HEK293 (cell line): ENCODE results near the gene PLEKHD1.

ENCODE experiments used
- CTCF ChIA-PET: fragments of 350-600 bp; formaldehyde crosslinking; extraction: SDS; loops from one replicate; lab custom pipeline; 2021; ENCODE audit warnings: antibody characterized with exemption; lab: Yijun Ruan, JAX
- POLR2A ChIA-PET: fragments of 300-600 bp; formaldehyde crosslinking; extraction: SDS; loops from one replicate; lab custom pipeline; 2020; ENCODE audit warnings: antibody characterized with exemption, inconsistent platforms; lab: Yijun Ruan, JAX
- H3K27ac ChIP-seq: fragments of 200-500 bp; sonication (Bioruptor generic); 2 replicates; pipeline ENCODE4 v1.5.1; 2014; ENCODE audit warnings: low read depth, low read length, control low read depth, inconsistent platforms; ENCODE audit errors: extremely low read depth
- H3K36me3 ChIP-seq, 2 experiments: fragments of 200-500 bp in 1 of 2; sonication (Bioruptor generic) in 1 of 2; 1 replicate in 1 of 2; 2 replicates in 1 of 2; pipeline ENCODE4 v1.5.1; 2014 to 2017; ENCODE audit warnings: inconsistent platforms in 2 of 2, low read length in 2 of 2; ENCODE audit not compliant: control insufficient read depth in 2 of 2, insufficient read depth in 1 of 2
- H3K4me1 ChIP-seq: fragments of 200-500 bp; sonication (Bioruptor generic); 2 replicates; pipeline ENCODE4 v1.5.1; 2014; ENCODE audit warnings: mild to moderate bottlenecking, low read length, inconsistent platforms; ENCODE audit not compliant: control insufficient read depth, insufficient read depth
- H3K4me3 ChIP-seq: 2 replicates; pipeline ENCODE4 v1.5.1; 2011; ENCODE audit warnings: low read depth, mild to moderate bottlenecking, control low read depth, low read length, moderate library complexity
- H3K9me3 ChIP-seq: fragments of 200-500 bp; sonication (Bioruptor generic); 2 replicates; pipeline ENCODE4 v1.5.1; 2014; ENCODE audit warnings: low read depth, low read length, inconsistent platforms; ENCODE audit not compliant: control insufficient read depth, insufficient read depth
- HOXC10 ChIP-seq: sonication (generic); formaldehyde crosslinking; IDR thresholded peaks from 2 replicates; pipeline ENCODE4 v1.8.1; 2023; ENCODE audit warnings: mild to moderate bottlenecking, missing genetic modification reagents
- REPIN1 ChIP-seq: fragments of 450-650 bp; formaldehyde crosslinking; IDR thresholded peaks from 2 replicates; pipeline ENCODE4 v1.5.1; 2017; ENCODE audit warnings: missing biosample characterization, missing genetic modification characterization, low read depth
- SP2 ChIP-seq: fragments of 450-650 bp; formaldehyde crosslinking; IDR thresholded peaks from 2 replicates; pipeline ENCODE4 v1.5.1; 2016; ENCODE audit warnings: missing biosample characterization, missing genetic modification characterization
- ZIC2 ChIP-seq: fragments of 450-650 bp; formaldehyde crosslinking; IDR thresholded peaks from 2 replicates; pipeline ENCODE4 v1.5.1; 2016; ENCODE audit warnings: missing biosample characterization, missing genetic modification characterization
- ZNF223 ChIP-seq: fragments of 450-650 bp; formaldehyde crosslinking; IDR thresholded peaks from 2 replicates; pipeline ENCODE4 v1.5.1; 2016; ENCODE audit warnings: missing biosample characterization, missing genetic modification characterization
- ZNF354C ChIP-seq: fragments of 450-650 bp; formaldehyde crosslinking; IDR thresholded peaks from 2 replicates; pipeline ENCODE4 v1.5.1; 2016; ENCODE audit warnings: missing biosample characterization, missing genetic modification characterization, low read depth, borderline replicate concordance
- ZNF426 ChIP-seq: fragments of 450-650 bp; formaldehyde crosslinking; IDR thresholded peaks from 2 replicates; pipeline ENCODE4 v1.5.1; 2017; ENCODE audit warnings: missing biosample characterization, missing genetic modification characterization, mild to moderate bottlenecking, inconsistent platforms, moderate library complexity
- ZNF510 ChIP-seq: fragments of 450-650 bp; formaldehyde crosslinking; IDR thresholded peaks from 2 replicates; pipeline ENCODE4 v1.5.1; 2018; ENCODE audit warnings: mild to moderate bottlenecking, missing genetic modification characterization, missing biosample characterization; ENCODE audit not compliant: insufficient replicate concordance
- ZNF558 ChIP-seq: fragments of 450-650 bp; formaldehyde crosslinking; IDR thresholded peaks from 2 replicates; pipeline ENCODE4 v1.5.1; 2016; ENCODE audit warnings: missing biosample characterization, missing genetic modification characterization
- ZNF585B ChIP-seq: fragments of 450-650 bp; formaldehyde crosslinking; IDR thresholded peaks from 2 replicates; pipeline ENCODE4 v1.5.1; 2016; ENCODE audit warnings: missing biosample characterization, missing genetic modification characterization
- ZNF670 ChIP-seq: fragments of 450-650 bp; formaldehyde crosslinking; IDR thresholded peaks from 2 replicates; pipeline ENCODE4 v1.5.1; 2016; ENCODE audit warnings: missing biosample characterization, missing genetic modification characterization, low read depth
- ZNF747 ChIP-seq: fragments of 450-650 bp; formaldehyde crosslinking; IDR thresholded peaks from 2 replicates; pipeline ENCODE4 v1.5.1; 2016; ENCODE audit warnings: missing biosample characterization, missing genetic modification characterization
- ZNF76 ChIP-seq: fragments of 450-650 bp; formaldehyde crosslinking; IDR thresholded peaks from 2 replicates; pipeline ENCODE4; 2016; ENCODE audit warnings: low read depth, missing biosample characterization, missing genetic modification characterization, borderline replicate concordance
- ZXDB ChIP-seq: fragments of 450-650 bp; formaldehyde crosslinking; IDR thresholded peaks from 2 replicates; pipeline ENCODE4 v1.5.1; 2016; ENCODE audit warnings: missing biosample characterization, missing genetic modification characterization
- TF ChIP-seq, protein P1 (sequence below): fragments of 450-650 bp; formaldehyde crosslinking; IDR thresholded peaks from 2 replicates; pipeline ENCODE4 v1.5.1; 2016; ENCODE audit warnings: missing biosample characterization, missing genetic modification characterization
- TF ChIP-seq, protein P2 (sequence below): fragments of 450-650 bp; formaldehyde crosslinking; IDR thresholded peaks from 2 replicates; pipeline ENCODE4 v1.5.1; 2016; ENCODE audit warnings: missing biosample characterization, missing genetic modification characterization, borderline replicate concordance
- TF ChIP-seq, protein P3 (sequence below): fragments of 450-650 bp; IDR thresholded peaks from 2 replicates; pipeline ENCODE4 v1.5.1; 2018; ENCODE audit warnings: missing biosample characterization, missing genetic modification characterization
- TF ChIP-seq, protein P4 (sequence below): IDR thresholded peaks from 2 replicates; pipeline ENCODE4 v1.6.1; 2011; ENCODE audit warnings: mild to moderate bottlenecking, low read depth, low read length, borderline replicate concordance
- TF ChIP-seq, protein P5 (sequence below): fragments of 450-650 bp; formaldehyde crosslinking; optimal IDR thresholded peaks from 2 replicates; pipeline ENCODE3; 2016; ENCODE audit warnings: missing biosample characterization, mild to moderate bottlenecking, missing genetic modification characterization
- TF ChIP-seq, protein P6 (sequence below): fragments of 450-650 bp; formaldehyde crosslinking; IDR thresholded peaks from 2 replicates; pipeline ENCODE4 v1.5.1; 2016; ENCODE audit warnings: missing biosample characterization, missing genetic modification characterization

The PLEKHD1 gene

DNA sequence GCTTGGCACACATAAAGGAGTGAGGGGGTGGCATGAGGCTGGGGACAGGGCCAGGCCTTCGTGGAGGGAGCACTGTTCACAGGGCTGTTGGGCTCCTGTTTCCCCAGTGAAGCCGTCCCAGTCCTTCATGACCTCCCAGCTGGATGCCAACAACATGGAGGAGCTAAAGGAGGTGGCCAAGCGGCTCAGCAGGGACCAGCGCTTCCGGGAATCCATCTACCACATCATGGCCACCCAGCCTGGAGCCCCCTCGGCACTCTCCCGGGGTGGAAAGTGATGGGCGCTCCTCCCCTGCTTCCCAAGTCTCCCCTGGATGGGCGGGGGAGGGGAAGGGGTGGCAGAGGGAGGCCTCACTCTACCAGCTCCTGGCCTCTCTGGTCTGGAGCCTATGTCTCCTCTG lies 43.6 kb downstream of the PLEKHD1 start:
- ChIA-PET CTCF (no interaction called here), POLR2A (no interaction called here)
- no peaks in the 10 kb centered on the region for H3K9me3 ChIP-seq
- no peak overlapping the region for H3K27ac ChIP-seq
- no peak overlapping the region for H3K4me3 ChIP-seq
- no peaks in the 10 kb centered on the region for H3K4me1 ChIP-seq
- H3K36me3 ChIP-seq: no peaks in the 10 kb centered on the region
- TF ChIP-seq, protein P1, sequence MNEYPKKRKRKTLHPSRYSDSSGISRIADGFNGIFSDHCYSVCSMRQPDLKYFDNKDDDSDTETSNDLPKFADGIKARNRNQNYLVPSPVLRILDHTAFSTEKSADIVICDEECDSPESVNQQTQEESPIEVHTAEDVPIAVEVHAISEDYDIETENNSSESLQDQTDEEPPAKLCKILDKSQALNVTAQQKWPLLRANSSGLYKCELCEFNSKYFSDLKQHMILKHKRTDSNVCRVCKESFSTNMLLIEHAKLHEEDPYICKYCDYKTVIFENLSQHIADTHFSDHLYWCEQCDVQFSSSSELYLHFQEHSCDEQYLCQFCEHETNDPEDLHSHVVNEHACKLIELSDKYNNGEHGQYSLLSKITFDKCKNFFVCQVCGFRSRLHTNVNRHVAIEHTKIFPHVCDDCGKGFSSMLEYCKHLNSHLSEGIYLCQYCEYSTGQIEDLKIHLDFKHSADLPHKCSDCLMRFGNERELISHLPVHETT (tag by site-specific recombination): no peak
- TF ChIP-seq ZNF354C (tag by site-specific recombination) (no peak), ZNF426 (no peak), ZXDB (no peak), ZNF585B (tag by site-specific recombination) (no peak), ZNF510 (no peak), REPIN1 (tag by site-specific recombination) (no peak)
- TF ChIP-seq, protein P2, sequence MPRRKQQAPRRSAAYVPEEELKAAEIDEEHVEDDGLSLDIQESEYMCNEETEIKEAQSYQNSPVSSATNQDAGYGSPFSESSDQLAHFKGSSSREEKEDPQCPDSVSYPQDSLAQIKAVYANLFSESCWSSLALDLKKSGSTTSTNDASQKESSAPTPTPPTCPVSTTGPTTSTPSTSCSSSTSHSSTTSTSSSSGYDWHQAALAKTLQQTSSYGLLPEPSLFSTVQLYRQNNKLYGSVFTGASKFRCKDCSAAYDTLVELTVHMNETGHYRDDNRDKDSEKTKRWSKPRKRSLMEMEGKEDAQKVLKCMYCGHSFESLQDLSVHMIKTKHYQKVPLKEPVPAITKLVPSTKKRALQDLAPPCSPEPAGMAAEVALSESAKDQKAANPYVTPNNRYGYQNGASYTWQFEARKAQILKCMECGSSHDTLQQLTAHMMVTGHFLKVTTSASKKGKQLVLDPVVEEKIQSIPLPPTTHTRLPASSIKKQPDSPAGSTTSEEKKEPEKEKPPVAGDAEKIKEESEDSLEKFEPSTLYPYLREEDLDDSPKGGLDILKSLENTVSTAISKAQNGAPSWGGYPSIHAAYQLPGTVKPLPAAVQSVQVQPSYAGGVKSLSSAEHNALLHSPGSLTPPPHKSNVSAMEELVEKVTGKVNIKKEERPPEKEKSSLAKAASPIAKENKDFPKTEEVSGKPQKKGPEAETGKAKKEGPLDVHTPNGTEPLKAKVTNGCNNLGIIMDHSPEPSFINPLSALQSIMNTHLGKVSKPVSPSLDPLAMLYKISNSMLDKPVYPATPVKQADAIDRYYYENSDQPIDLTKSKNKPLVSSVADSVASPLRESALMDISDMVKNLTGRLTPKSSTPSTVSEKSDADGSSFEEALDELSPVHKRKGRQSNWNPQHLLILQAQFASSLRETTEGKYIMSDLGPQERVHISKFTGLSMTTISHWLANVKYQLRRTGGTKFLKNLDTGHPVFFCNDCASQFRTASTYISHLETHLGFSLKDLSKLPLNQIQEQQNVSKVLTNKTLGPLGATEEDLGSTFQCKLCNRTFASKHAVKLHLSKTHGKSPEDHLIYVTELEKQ (tag by site-specific recombination): no peak
- TF ChIP-seq, protein P3, sequence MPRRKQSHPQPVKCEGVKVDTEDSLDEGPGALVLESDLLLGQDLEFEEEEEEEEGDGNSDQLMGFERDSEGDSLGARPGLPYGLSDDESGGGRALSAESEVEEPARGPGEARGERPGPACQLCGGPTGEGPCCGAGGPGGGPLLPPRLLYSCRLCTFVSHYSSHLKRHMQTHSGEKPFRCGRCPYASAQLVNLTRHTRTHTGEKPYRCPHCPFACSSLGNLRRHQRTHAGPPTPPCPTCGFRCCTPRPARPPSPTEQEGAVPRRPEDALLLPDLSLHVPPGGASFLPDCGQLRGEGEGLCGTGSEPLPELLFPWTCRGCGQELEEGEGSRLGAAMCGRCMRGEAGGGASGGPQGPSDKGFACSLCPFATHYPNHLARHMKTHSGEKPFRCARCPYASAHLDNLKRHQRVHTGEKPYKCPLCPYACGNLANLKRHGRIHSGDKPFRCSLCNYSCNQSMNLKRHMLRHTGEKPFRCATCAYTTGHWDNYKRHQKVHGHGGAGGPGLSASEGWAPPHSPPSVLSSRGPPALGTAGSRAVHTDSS (tag by site-specific recombination): no peak
- TF ChIP-seq, protein P4, sequence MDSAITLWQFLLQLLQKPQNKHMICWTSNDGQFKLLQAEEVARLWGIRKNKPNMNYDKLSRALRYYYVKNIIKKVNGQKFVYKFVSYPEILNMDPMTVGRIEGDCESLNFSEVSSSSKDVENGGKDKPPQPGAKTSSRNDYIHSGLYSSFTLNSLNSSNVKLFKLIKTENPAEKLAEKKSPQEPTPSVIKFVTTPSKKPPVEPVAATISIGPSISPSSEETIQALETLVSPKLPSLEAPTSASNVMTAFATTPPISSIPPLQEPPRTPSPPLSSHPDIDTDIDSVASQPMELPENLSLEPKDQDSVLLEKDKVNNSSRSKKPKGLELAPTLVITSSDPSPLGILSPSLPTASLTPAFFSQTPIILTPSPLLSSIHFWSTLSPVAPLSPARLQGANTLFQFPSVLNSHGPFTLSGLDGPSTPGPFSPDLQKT: no peak

DNA sequence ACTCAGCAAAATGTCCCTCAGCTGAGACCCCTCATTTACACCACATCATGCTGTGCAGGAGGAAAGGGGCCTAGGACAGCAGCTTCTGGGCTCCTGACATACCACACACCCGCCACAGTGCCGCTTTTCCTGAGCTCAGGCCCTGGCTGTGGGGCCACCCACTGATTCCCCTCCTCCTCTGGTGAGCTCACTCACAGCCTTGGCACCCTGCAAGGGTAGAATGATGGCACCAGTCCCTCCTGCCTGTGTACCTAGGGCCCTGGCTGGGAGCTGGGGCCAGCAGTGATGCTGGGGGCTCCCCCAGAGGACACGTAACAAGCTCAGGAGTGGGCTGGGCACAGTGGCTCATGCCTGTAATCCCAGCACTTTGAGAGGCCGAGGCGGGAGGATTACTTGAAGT lies 44.4 kb downstream of the PLEKHD1 start:
- Histone ChIP-seq H3K9me3 (no peaks in the 10 kb centered on the region), H3K4me1 (no peaks in the 10 kb centered on the region), H3K36me3 (no peaks in the 10 kb centered on the region), H3K27ac (no peak overlapping the region), H3K4me3 (no peak overlapping the region)
- ChIA-PET CTCF (interaction anchor here (0.7 kb wide), 2 partner anchors 123 to 198 kb away, joined by 3 read pairs; no protein-coding TSS in a partner anchor), POLR2A (no interaction called here)
- no peak for TF ChIP-seq ZNF223 (tag by site-specific recombination)
- peak; percentile 89 for TF ChIP-seq ZIC2 (tag by site-specific recombination)
- TF ChIP-seq ZNF670 (tag by site-specific recombination): no peak

DNA sequence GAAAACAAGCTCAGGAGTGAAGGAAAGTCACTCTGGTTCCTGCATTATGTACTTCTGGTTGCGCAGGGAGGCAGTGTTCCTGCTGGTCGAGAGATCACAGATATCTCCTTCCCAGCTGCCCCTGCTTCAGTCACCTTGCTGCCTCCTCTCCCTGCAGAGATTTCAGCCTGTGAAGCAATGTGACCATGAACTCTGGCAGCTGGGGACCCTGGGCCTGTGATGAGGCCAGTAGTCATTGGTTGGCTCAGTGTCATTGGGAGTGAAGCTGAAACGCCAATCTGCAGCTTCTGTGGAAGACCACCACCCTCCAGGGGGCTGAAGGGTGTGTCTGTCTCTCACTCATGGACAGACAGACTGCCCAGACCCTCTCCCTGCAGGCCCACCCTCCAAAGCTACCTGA lies 45.0 kb downstream of the PLEKHD1 start:
- H3K4me1 ChIP-seq: no peaks in the 10 kb centered on the region
- ChIA-PET CTCF (interaction anchor here (0.7 kb wide), 1 partner anchor 198 kb away, joined by 3 read pairs; no protein-coding TSS in a partner anchor), POLR2A (no interaction called here)
- H3K27ac ChIP-seq: no peak overlapping the region
- H3K9me3 ChIP-seq: no peaks in the 10 kb centered on the region
- H3K36me3 ChIP-seq: no peaks in the 10 kb centered on the region
- H3K4me3 ChIP-seq: no peak overlapping the region
- TF ChIP-seq HOXC10 (CRISPR knock-in tag) (no peak), ZNF747 (no peak), ZNF76 (no peak), SP2 (tag by site-specific recombination) (no peak), ZNF558 (tag by site-specific recombination) (no peak)
- TF ChIP-seq, protein P5, sequence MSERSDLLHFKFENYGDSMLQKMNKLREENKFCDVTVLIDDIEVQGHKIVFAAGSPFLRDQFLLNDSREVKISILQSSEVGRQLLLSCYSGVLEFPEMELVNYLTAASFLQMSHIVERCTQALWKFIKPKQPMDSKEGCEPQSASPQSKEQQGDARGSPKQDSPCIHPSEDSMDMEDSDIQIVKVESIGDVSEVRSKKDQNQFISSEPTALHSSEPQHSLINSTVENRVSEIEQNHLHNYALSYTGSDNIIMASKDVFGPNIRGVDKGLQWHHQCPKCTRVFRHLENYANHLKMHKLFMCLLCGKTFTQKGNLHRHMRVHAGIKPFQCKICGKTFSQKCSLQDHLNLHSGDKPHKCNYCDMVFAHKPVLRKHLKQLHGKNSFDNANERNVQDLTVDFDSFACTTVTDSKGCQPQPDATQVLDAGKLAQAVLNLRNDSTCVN (tag by site-specific recombination): no peak
- TF ChIP-seq, protein P6, sequence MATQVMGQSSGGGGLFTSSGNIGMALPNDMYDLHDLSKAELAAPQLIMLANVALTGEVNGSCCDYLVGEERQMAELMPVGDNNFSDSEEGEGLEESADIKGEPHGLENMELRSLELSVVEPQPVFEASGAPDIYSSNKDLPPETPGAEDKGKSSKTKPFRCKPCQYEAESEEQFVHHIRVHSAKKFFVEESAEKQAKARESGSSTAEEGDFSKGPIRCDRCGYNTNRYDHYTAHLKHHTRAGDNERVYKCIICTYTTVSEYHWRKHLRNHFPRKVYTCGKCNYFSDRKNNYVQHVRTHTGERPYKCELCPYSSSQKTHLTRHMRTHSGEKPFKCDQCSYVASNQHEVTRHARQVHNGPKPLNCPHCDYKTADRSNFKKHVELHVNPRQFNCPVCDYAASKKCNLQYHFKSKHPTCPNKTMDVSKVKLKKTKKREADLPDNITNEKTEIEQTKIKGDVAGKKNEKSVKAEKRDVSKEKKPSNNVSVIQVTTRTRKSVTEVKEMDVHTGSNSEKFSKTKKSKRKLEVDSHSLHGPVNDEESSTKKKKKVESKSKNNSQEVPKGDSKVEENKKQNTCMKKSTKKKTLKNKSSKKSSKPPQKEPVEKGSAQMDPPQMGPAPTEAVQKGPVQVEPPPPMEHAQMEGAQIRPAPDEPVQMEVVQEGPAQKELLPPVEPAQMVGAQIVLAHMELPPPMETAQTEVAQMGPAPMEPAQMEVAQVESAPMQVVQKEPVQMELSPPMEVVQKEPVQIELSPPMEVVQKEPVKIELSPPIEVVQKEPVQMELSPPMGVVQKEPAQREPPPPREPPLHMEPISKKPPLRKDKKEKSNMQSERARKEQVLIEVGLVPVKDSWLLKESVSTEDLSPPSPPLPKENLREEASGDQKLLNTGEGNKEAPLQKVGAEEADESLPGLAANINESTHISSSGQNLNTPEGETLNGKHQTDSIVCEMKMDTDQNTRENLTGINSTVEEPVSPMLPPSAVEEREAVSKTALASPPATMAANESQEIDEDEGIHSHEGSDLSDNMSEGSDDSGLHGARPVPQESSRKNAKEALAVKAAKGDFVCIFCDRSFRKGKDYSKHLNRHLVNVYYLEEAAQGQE: no peak
